ENCODE data around the gene GALNT10.

The GALNT10 gene

DNA sequence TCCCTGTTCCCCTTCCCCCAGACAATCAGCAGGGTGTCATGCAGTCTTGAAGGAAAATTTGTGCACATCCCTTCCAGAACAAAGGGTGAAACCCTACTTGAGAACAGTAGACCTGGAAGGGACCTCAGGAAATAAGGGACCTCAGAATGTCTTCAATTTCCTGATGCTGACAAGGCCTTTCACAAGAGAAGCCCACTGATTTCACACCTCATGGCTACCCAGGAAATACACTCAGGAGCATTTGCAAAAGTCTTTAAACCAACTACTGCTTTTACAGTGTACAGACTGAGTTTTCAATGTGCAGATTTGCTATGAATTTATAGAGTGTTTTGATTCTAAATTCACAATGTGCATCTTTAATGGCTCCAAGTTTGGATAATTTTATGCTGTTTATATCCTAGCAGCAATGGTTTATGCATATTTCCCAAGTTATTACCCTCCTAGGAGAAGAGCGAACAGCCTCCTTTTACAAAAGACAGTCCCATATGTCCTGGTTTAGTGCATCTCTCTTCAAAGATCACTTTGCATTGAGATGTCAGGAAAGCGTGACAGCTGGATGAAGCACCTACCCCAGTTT, 74.8 kb downstream of the GALNT10 start:
- DNase-seq (ENCODE audit: low spot score), result no peak

GRCh38 chr5:154267516-154267915, 77.0 kb downstream of the GALNT10 start:
- DNase-seq (ENCODE audit: low spot score), result no peak

GRCh38 chr5:154268073-154268472, 77.5 kb downstream of the GALNT10 start:
- DNase-seq (ENCODE audit: low spot score), result no peak

DNA sequence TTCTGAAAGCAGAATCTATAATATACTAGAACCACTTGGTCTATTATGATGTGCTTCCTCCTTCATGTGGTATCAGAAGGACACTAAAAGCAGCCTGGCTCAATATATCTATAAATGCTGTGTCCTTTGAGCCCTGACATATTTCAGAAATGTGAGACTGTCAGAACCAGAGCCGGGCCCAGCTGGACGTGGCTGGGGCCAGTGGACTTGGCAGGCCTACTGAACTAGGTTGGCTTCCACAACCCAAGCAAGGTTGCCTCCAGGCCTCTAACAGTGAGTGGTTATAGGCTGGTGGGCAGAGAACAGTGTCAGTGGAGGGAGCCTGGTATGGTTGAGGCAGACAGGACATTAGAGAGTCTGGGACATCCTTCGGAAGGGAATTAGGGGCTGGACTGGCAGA, 78.9 kb downstream of the GALNT10 start:
- DNase-seq (ENCODE audit: low spot score), result no peak

DNA sequence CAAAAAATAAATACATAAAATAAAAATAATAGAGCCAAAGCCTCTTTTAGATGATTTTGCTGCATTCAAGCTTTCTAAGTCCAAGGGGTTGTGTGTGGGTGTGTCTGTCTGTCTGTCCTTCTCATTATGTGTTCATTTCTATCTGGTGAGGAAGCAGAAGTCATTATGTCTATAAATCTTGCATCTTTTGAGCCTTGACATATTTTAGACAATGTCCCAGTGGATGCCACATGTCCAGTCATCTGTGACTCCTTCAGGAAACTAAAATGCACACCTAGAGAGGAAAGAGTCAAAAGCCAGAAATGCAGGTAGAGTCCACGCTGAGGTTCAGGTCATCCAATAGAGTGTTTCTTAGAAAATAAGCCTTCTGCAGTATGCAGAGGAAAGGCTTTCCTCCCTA, 80.9 kb downstream of the GALNT10 start:
- DNase-seq (ENCODE audit: low spot score), result no peak

DNA sequence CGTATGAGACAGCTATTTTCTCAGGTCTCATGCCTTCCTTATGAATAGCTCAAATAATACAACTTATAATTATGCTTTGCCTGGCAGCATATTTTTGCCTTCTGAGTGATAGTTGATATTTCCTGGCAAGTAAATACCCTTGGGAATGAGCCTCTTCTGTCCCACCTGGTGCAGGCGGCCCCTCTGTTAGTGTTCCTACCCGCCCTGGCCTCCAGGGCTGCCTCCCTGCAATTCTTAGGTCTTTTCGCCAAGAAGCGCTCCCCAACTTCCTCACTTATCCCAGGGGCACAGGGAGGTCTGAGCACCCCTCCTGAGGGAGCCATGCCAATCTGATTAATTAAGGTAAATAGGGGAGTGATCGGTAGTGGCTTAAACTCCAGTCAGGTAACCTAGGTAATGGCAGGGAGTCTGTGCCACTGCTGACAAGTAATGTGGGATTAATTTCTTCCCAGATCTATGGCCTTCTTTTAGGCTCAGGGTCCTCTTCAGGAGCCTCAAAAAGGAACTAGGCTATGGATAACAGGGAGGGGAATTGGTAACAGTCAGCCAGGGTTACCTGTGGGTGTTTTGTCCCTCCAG, 81.5 kb downstream of the GALNT10 start:
- DNase-seq (ENCODE audit: low spot score), result no peak

DNA sequence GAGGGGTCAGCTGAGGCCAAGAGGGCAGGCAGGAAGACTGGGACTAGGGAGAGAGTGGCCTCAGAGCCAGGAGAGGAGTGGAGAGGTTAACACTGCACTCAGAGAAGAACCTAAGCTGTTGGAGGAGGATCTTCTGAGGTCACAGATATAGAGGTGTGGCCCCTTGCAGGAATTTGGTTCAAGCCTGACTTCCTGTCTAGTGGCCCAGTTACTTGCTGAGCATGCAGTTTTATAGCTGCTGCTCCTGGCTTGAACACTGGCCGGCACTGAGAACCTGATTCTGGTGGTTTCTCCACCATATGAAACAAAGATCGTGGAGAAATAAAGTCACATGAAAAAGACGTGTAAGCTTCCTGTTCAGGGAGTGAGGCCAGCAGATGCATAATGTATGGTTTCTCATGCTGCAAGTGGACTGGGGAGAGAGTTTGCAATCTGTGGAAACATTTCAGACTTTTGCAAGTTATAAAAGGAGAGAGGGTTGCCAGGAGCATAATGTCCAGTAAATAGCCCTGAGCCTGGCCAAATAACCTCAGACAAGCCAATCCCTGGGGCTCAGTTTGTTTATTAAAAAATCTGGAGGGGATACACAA, 82.6 kb downstream of the GALNT10 start:
- no peak for DNase-seq (ENCODE audit: low spot score)

- no peak for DNase-seq (ENCODE audit: low spot score)
Measured at GRCh38 chr5:154273963-154274827, 83.7 kb downstream of the GALNT10 start.

DNA sequence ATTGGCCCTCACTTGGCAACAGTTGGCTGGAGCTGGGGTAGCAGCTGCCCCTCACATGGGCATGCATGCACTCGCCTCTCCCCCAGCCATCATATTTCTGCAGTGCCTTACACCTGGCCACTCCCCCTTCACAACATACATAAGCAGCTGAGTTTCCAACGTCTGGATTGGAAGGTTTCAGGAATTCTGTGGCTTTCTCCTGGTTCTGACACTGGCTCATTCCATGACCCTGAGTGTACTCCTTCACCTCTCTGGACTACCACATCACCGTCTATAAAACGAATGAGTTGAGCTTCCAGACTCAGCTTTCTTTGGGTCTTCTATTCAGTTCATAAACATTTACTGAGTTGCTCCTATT, 84.3 kb downstream of the GALNT10 start:
- DNase-seq (ENCODE audit: low spot score), result no peak

DNA sequence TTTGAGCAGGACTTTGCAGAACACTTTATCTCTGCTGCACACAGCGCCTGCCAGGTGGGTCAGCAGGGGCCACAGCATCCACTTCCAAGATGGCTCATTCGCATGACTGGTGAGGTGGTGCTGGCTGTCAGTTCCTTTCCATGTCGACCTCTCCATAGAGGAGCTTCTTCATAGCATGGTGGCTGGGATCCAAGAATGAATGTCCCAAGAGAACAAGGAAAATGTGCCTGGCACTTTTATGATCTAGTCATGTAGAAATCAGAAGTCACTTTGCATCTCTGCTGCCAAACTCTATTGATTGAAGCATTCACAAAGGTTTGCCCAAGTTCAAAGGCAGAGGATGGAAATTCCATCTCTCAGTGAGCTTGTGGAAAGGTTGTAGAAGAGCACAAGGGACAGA, 85.0 kb downstream of the GALNT10 start:
- DNase-seq (ENCODE audit: low spot score), result no peak

GRCh38 chr5:154276261-154276972, 85.9 kb downstream of the GALNT10 start:
- DNase-seq (ENCODE audit: low spot score), result no peak

GRCh38 chr5:154276973-154277331, 86.4 kb downstream of the GALNT10 start:
- DNase-seq (ENCODE audit: low spot score), result no peak

DNA sequence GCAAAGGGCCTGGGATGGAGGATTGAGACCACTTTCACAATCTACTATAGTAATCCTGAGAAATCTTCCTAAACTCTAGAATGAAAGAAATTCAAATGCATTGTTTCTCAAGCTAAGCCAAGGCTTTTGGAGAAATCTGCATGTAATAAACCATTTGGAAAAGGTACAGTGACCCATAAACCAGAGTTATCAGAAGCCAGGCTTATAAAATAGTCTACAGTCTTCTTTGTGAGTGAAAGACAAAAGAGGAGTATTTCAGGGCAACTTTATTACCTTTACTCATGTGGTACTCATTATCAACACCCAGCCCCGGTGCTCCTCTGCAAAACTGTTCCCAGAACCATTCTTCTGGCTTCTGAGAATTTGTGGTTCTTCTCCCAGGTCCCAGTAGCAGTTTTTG, 87.0 kb downstream of the GALNT10 start:
- no peak for DNase-seq (ENCODE audit: low spot score)

DNA sequence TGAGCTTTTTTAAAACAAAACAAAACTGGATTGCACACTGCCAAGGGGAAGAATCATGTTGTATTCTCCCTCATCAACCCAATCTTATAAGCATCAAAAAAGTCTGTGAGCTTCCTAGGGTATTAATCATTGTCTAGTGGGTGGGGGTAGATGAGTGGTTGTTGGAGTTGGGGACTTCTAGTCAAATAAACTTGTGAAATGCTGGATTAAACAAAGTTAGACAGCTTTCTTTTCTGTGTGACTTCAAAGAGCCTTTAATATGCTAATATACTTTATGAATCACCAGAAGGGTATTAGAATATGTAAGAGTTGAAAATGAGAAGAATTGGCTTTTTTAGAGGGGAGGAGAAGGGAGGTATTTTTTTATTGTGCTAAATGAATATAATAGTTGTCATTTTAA, 87.7 kb downstream of the GALNT10 start:
- DNase-seq (ENCODE audit: low spot score), result no peak

- no peak for DNase-seq (ENCODE audit: low spot score)
Measured at GRCh38 chr5:154278908-154279307, 88.4 kb downstream of the GALNT10 start.

DNA sequence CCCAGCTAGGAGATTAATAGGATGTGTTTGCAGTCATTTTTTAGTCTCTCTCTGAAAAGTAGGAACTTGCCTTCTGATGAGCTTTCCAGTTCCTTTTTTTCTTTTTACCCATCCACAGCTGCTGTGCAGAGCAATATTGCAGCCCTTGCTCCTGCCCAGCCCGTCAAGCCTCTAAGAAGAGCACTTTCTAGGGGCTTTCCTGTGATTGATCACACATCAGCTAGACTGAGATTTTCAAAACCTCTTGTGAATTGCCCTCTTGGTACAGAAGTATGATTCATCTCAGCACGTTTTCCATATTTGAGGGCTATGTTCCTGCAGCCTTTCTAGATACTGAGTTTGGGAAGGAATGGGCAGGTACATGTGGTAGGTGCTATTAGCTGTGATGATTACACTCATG, 93.9 kb downstream of the GALNT10 start:
- no peak for DNase-seq (ENCODE audit: low spot score)

DNA sequence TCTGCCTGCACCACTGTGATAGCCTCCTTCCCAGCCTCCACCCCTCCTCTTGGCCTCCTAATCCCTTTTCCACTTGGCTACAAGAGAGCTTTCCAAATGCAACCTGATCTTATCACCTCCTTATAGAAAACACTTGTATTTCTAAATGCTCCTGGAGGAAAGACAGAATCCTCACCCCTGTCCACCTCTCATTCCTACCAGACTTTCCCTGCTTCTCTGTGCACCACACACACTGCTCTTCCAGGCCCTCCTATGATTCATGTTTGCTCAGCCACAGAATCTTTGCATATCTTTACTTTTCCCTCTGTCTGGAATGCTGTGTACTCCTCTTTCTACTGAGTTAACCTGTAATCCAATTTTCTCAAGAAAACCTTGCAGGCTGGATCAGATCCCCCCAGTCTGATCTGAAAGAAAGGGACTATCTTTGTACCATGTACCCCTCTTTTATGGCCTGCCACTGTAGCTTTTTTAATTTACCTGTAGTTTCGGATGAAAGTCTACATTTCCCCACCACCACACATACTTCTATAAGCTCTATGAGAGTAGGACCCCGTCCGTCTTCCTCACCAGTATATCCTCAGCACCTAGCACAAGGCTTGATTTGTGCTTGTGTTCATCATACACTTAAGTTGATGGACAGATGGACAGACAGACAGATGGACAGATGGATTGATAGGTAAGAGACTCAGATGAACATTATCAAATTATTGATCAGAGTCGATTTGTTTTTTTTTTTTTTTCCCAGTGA, 95.3 kb downstream of the GALNT10 start:
- no peak for DNase-seq (ENCODE audit: low spot score)

GRCh38 chr5:154286557-154286956, 96.0 kb downstream of the GALNT10 start:
- DNase-seq (ENCODE audit: low spot score), result no peak

- no peak for DNase-seq (ENCODE audit: low spot score)
Measured at GRCh38 chr5:154287136-154287535, 96.6 kb downstream of the GALNT10 start.

- no peak for DNase-seq (ENCODE audit: low spot score)
Measured at GRCh38 chr5:154288145-154288544, 97.6 kb downstream of the GALNT10 start.

- no peak for DNase-seq (ENCODE audit: low spot score)
Measured at GRCh38 chr5:154291917-154292316, 101.4 kb downstream of the GALNT10 start.

DNA sequence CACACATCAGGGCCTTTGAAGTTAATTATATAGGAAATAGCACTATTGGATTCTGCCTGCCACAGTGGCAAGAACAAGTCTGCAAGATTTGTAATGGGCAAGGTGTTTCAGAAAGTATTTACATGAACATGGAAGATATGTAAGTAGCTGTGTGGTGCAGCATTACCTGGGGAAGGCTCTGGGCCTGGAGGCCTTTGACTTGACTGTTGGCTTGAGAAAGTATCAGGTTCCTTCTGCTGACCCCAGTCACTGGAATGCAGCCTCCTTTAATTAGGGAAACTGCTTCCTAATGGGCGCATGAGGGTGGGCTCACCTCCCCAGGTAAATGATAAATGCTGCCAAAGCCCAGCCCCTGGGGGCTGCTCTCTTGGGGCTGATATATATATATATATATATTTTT, 102.7 kb downstream of the GALNT10 start:
- DNase-seq (ENCODE audit: low spot score), result no peak
